Measurements from ENCODE around the gene PTEN. TPM values are rescaled to one million over a fixed set of nuclear protein-coding genes. Genes with fewer than 3 reads are reported as not detected.
"Not testable (repeated sequence)": the region's sequence is repeated elsewhere in the genome, so short reads cannot be mapped to it uniquely, and the experiment has no call there.

Gene PTEN
- 171 TPM for total RNA-seq

DNA sequence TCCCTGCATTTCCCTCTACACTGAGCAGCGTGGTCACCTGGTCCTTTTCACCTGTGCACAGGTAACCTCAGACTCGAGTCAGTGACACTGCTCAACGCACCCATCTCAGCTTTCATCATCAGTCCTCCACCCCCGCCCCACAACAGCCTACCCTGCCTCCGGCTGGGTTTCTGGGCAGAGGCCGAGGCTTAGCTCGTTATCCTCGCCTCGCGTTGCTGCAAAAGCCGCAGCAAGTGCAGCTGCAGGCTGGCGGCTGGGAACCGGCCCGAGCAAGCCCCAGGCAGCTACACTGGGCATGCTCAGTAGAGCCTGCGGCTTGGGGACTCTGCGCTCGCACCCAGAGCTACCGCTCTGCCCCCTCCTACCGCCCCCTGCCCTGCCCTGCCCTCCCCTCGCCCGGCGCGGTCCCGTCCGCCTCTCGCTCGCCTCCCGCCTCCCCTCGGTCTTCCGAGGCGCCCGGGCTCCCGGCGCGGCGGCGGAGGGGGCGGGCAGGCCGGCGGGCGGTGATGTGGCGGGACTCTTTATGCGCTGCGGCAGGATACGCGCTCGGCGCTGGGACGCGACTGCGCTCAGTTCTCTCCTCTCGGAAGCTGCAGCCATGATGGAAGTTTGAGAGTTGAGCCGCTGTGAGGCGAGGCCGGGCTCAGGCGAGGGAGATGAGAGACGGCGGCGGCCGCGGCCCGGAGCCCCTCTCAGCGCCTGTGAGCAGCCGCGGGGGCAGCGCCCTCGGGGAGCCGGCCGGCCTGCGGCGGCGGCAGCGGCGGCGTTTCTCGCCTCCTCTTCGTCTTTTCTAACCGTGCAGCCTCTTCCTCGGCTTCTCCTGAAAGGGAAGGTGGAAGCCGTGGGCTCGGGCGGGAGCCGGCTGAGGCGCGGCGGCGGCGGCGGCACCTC lies at the start of gene PTEN, which contains the start of gene KLLN:
Gene PTEN, plus strand, starts transcription at position 573 of the 891 bp plus-strand sequence. CDS start 845 bp downstream, outside the sequence.
Gene KLLN, minus strand, starts transcription at position 481 of the 891 bp plus-strand sequence. CDS start 1,046 bp downstream, outside the sequence.
- Histone ChIP-seq H3K4me1 (ENCODE audit: insufficient read depth, low read length) (peaks cover 19% of the 10 kb centered on the region), H3K4me3 (ENCODE audit: low read length) (peak within 1 kb of the TSS; percentile 86), H3K9me3 (ENCODE audit: low read depth, low read length) (no peaks in the 10 kb centered on the region)

DNA sequence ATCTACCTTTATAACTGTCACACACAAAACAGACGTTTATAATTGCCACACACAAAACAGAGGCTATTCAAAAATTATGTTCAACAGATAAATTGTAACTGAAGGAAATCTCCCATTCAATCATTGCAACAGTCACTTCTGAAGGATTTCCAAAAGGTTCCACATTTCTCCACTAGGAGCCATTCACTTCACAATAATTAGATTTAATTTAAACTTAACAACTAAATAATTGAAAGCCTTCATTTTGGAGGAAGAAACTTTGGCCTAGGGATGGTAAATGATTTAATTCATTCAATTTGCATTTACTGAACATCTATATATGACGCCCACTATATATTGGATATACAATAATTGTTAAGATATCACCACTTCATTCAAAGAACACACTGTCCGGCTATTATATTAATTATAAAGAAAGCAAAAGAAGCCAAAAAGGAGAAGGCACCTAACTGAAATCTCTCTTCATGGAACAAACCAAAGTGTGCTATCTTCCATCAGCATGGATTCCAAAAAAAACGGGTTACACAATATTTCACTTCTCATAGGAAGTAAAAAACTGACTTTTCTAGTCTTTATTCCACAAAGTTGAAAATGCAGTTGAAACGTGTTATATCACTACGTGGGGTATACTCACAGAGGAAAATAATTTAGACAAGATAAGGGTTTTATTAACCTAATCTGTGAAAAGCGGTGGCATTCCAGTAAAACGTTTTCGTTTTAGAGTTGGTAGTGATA lies 47.1 kb upstream of the PTEN start:
- Histone ChIP-seq H3K4me1 (ENCODE audit: insufficient read depth, low read length) (peaks cover 17% of the 10 kb centered on the region), H3K4me3 (ENCODE audit: low read length) (no peak overlapping the region), H3K9me3 (ENCODE audit: low read depth, low read length) (no peaks in the 10 kb centered on the region), H3K27me3 (ENCODE audit: insufficient read depth, low read length) (no peaks in the 10 kb centered on the region)

More for the DNA sequence above, at the start of gene PTEN, which contains the start of gene KLLN:
- no peaks in the 10 kb centered on the region for H3K27me3 ChIP-seq (ENCODE audit: insufficient read depth, low read length)

DNA sequence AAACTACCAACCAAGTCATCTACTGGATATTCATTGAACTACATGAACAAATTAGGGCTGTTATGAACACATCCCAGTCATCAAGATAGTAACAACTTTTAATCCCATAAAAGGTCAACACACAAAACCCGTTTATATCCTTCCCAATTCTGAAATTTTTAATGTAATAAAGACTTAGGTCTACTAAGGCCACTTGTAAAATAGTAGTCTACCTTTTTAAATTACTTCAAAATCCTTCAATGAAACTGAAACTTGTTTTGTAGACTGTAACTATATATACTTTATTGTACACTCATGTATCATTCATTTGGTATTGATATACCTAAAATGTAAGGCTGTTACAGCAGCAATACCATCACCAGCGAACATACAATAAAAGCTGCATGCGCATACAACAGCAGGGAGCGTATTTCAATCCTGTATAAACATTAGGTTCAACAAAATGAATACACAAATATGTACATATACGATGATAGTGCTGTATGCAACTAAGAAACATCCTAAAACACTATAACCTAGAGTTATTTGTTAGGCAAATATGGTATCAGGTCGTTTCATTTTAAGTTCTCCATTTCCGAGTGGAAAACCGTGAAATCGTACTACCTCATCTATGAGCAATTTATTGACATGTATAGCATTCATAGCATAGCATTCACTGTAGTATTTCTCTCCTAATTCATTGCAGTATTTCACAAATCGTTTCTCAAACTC lies 46.4 kb upstream of the PTEN start:
- Histone ChIP-seq H3K4me1 (ENCODE audit: insufficient read depth, low read length) (peaks cover 17% of the 10 kb centered on the region), H3K4me3 (ENCODE audit: low read length) (peak overlapping the region; percentile 76), H3K27me3 (ENCODE audit: insufficient read depth, low read length) (no peaks in the 10 kb centered on the region), H3K9me3 (ENCODE audit: low read depth, low read length) (no peaks in the 10 kb centered on the region)

DNA sequence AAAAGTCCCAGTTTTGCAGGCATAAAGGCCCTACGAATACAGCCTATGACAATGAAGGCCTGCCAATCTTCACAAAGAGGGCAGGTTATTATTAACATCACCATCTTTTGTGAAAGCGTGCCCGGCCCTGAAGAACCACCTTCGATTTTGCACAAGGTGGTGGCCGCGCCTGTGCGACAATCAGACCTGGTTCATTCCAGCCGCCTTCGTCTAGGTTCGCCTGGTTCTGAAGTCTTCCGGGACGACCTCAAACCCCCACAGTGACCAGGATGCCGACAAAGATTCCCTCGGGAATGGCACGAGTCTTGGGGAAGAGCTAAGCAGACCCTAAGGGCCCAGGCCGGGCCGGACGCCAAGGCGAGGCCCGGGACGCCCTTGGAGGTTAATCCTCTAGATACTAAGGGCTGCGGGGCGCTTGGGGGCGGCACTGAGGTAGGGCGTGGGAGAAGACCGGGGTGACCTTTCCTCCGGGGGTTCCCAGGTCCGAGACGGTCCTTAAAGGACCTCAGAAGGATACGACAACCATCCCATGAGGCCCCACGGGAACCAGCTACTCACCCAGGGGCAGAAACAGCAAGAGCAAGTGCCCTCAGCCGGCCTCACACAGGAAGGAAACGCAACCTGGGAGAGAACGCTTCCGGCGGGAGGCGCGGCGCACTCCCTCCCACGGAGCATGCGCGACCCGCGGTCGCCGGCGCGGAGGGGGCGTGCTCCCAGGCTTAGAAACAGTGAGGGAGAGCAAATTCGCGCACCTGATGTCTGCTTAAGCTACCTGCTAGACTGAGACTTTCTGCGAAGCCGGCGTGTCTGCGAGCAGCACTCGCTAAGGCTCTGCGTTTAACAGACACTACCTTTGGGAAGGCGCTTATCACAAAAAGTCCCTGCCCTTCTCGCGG lies 45.6 kb upstream of the PTEN start, which contains the start of gene ATAD1:
Gene ATAD1, minus strand, starts transcription at position 618 of the 896 bp plus-strand sequence. CDS start 3,627 bp downstream, outside the sequence.
- Histone ChIP-seq H3K9me3 (ENCODE audit: low read depth, low read length) (no peaks in the 10 kb centered on the region), H3K27me3 (ENCODE audit: insufficient read depth, low read length) (no peaks in the 10 kb centered on the region), H3K4me3 (ENCODE audit: low read length) (peak within 1 kb of the TSS; percentile 76), H3K4me1 (ENCODE audit: insufficient read depth, low read length) (peaks cover 17% of the 10 kb centered on the region)

DNA sequence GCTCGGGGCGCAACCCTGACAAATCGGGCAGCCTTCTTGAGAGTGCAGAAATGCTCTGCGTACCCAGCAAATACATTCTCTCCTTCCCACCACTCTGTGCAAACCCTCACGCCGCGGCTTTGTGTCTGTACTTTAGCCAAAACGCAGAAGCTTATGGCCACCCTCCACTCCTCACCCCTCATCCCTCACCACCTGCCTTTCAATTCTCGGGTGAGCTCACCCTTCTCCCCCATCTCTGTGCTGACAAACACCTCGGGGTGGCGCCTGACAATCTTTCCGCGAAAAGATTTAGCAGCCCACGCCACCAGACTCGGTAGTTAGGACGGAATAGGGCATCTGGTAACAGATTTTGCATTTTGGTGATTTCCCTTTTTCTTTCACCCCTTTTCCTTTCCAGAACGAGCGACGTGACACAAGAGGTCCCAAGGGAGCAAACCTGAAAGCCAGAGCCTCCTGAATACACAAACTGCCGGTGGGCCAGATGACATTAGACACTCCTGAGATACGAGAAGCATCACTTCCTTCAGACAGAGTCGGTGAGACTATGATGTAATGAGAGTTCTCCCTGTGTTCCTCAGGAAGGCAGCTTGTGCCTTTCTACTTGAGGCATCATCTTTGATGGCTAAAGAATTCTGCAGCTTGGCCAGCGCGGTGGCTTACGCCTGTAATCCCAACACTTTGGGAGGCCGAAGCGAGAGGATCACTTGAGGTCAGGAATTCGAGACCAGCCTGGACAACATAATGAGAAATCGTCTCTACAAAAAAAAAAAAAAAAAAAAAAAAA lies 44.7 kb upstream of the PTEN start:
- Histone ChIP-seq H3K27me3 (ENCODE audit: insufficient read depth, low read length) (no peaks in the 10 kb centered on the region), H3K9me3 (ENCODE audit: low read depth, low read length) (no peaks in the 10 kb centered on the region), H3K4me1 (ENCODE audit: insufficient read depth, low read length) (peaks cover 17% of the 10 kb centered on the region), H3K4me3 (ENCODE audit: low read length) (peak overlapping the region; percentile 76)

DNA sequence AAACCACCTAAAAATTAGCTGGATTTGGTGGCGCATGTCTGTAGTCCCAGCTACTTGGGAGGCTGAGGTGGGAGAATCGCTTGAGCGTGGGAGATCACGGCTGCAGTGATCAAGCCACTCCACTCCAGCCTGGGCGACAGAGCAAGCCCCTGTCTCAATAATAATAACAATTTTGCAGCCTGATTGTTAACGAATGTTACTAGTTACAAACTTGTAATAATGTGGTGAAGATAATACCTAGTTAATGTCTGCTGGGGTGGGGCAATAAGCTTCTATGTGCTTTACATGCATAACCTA lies 44.2 kb upstream of the PTEN start:
- Histone ChIP-seq H3K4me3 (ENCODE audit: low read length) (no peak overlapping the region), H3K27me3 (ENCODE audit: insufficient read depth, low read length) (no peaks in the 10 kb centered on the region), H3K4me1 (ENCODE audit: insufficient read depth, low read length) (peaks cover 17% of the 10 kb centered on the region), H3K9me3 (ENCODE audit: low read depth, low read length) (no peaks in the 10 kb centered on the region)

DNA sequence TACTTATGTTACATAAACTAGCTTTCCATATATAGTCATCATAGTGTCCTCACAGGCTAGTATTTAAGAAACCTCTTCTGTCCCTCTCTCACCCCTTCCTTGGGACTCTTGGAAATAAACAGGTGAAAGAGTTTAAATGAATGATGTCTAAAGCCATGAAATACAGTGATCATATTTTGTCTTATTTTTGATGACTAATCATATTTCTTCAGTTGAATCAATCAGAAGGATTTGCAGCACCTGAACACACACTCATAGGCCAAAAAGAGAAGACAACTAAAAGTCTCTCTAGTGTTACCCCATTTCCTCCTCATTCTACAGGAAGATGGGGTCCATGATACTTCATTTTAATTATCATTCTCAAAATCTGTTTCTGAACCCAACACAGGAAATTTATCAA lies 36.8 kb upstream of the PTEN start:
- H3K4me3 ChIP-seq (ENCODE audit: low read length): no peak overlapping the region
- H3K27me3 ChIP-seq (ENCODE audit: insufficient read depth, low read length): no peaks in the 10 kb centered on the region
- H3K4me1 ChIP-seq (ENCODE audit: insufficient read depth, low read length): no peaks in the 10 kb centered on the region
- H3K9me3 ChIP-seq (ENCODE audit: low read depth, low read length): no peaks in the 10 kb centered on the region

DNA sequence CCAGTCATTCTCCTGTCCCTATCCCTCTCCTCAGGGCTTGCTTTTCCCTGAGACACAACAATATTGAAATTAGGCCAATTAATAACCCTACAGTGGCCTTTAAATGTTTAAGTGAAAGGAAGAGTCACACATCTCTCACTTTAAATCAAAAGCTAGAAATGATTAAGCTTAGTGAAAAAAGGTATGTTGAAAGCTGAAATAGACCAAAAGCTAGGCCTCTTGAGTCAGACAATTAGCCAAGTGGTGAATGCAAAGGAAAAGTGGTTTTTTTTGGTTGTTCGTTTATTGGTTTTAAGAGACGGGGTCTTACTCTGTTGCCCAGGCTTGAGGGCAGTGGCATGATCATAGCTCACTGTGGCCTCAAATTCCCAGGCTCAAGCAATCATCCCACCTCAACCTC lies 35.7 kb upstream of the PTEN start:
- H3K4me3 ChIP-seq (ENCODE audit: low read length): no peak overlapping the region
- H3K9me3 ChIP-seq (ENCODE audit: low read depth, low read length): no peaks in the 10 kb centered on the region
- no peaks in the 10 kb centered on the region for H3K4me1 ChIP-seq (ENCODE audit: insufficient read depth, low read length)
- no peaks in the 10 kb centered on the region for H3K27me3 ChIP-seq (ENCODE audit: insufficient read depth, low read length)

DNA sequence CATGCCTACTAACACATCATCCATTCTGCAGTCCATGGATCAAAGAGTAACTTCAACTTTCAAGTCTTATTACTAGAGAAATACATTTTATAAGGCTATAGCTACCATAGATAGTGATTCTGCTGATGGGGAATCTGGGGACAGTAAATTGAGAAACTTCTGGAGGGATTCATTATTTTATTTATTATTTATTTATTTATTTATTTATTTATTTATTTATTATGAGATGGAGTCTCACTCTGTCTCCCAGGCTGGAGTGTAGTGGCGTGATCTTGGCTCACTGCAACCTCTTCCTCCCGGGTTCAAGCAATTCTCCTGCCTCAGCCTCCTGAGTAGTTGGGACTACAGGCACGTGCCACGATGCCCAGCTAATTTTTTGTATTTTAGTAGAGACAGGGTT lies 34.4 kb upstream of the PTEN start:
- H3K27me3 ChIP-seq (ENCODE audit: insufficient read depth, low read length); H3K9me3 ChIP-seq (ENCODE audit: low read depth, low read length); H3K4me1 ChIP-seq (ENCODE audit: insufficient read depth, low read length); H3K4me3 ChIP-seq (ENCODE audit: low read length): not testable (repeated sequence)

DNA sequence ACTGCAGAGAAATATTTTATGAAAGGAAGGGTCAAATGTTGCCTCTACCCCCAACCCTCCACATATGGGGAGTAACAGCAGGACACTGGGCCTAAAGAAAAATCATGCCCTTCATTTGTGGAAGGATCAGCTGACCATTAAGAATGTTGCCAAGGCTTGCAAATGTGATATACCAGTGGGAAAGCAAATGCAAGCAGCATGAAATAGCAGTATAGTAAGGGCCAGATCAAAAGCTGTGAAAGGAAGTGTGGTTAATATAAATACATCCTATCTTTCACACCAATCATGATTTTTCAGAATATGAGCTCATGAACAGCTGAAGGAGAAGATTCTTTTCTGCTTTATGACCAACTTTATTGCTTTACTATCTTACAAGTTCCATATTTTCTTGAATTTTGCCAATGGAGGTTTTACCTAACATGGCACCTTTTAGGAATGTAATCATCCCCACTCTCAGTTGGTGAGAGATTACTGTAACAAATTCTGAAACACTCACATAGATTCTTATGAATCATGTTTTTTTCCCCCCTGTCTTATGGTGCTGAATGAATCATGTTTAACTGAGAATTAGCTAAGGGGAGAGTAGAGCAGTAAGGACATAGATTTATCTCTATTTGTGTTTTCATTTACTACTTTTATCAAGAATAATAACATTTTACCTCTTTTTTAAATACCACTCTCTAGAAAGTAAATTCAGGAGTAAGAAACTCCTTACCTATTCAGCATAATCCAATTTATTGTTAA lies 33.3 kb upstream of the PTEN start:
- no peaks in the 10 kb centered on the region for H3K9me3 ChIP-seq (ENCODE audit: low read depth, low read length)
- H3K4me3 ChIP-seq (ENCODE audit: low read length): no peak overlapping the region

DNA sequence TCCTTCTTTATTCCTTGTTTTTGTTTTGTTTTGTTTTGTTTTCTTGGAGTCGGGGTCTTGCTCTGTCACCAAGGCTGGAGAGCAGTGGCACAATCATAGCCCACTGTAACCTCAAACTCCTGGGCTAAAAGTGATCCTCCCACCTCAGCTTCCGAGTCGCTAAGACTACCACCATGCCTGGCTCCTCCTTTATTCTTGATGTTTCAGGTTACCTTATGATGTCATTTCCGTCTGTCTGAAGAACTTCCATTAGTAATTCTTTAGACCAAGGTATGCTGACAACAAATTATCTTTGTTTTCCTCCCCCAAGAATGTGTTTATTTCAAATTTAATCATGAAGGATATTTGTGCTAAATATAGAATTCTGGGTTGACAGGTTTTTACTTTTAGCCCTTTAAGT lies 27.3 kb upstream of the PTEN start:
- Histone ChIP-seq H3K4me3 (ENCODE audit: low read length) (no peak overlapping the region), H3K27me3 (ENCODE audit: insufficient read depth, low read length) (no peaks in the 10 kb centered on the region), H3K9me3 (ENCODE audit: low read depth, low read length) (no peaks in the 10 kb centered on the region), H3K4me1 (ENCODE audit: insufficient read depth, low read length) (no peaks in the 10 kb centered on the region)

More for the DNA sequence above, 33.3 kb upstream of the PTEN start:
- Histone ChIP-seq H3K27me3 (ENCODE audit: insufficient read depth, low read length) (no peaks in the 10 kb centered on the region), H3K4me1 (ENCODE audit: insufficient read depth, low read length) (no peaks in the 10 kb centered on the region)

DNA sequence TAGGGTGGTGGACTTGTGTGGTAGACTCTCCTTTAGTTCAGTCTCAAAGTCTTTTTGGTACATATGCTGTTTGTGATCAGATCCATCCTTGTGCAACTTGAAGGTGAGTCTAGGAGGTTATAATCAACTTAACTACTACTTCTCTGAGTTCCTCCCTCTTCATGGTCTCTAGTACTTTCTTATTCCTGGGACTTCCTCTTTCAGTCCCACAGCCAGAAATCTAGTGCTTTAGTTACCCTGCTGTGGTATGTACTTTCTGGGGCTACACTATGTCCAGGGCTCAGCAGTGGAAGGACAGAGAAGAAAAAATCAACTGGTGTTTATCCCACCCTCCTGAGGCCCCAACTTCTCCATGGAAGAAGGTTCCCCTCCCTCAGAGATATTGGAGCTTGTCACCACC lies 26.0 kb upstream of the PTEN start:
- Histone ChIP-seq H3K4me3 (ENCODE audit: low read length) (no peak overlapping the region), H3K9me3 (ENCODE audit: low read depth, low read length) (no peaks in the 10 kb centered on the region), H3K4me1 (ENCODE audit: insufficient read depth, low read length) (no peaks in the 10 kb centered on the region), H3K27me3 (ENCODE audit: insufficient read depth, low read length) (no peaks in the 10 kb centered on the region)

DNA sequence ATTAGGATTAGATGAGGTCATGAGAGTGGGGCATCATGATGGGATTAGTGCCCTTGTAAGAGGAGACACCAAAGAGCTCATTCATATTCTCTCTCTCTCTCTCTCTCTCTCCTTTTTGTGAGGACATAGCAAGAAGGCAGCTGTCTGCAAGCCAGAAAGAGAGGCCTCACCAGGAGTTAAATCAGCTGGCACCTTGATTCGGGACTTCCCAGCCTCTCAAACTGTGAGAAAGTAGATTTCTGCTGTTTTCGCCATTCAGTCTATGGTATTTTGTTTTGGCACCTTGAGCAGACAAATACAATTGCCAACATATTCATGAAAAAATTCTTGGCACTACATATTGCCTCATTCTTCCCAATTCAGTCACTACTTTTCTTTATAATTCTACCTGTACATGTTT lies 24.8 kb upstream of the PTEN start:
- no peaks in the 10 kb centered on the region for H3K27me3 ChIP-seq (ENCODE audit: insufficient read depth, low read length)
- no peaks in the 10 kb centered on the region for H3K9me3 ChIP-seq (ENCODE audit: low read depth, low read length)
- H3K4me1 ChIP-seq (ENCODE audit: insufficient read depth, low read length): no peaks in the 10 kb centered on the region
- H3K4me3 ChIP-seq (ENCODE audit: low read length): no peak overlapping the region

All from mononuclear cell (primary cell).